Gastrocnemius medialis (tissue), 4 donors: Measurements from ENCODE around the gene DUSP18.

Source experiments
- POLR2A ChIP-seq, 2 donors: fragments of 450-650 bp; IDR thresholded peaks; one replicate each; pipeline ENCODE4 v1.6.1; 2017; ENCODE audit warnings: antibody characterized with exemption in 2 of 2, mild to moderate bottlenecking in 2 of 2, moderate library complexity in 2 of 2
- TF ChIP-seq, protein P1 (sequence below), 5 experiments: fragments of 450-650 bp in 3 of 5; fragments of 200-600 bp in 2 of 5; sonication (generic) in 2 of 5; IDR thresholded peaks in 4 of 5; conservative IDR thresholded peaks in 1 of 5; 1 replicate in 4 of 5; 2 replicates in 1 of 5; pipeline ENCODE4 v1.5.1; 2016 to 2019; ENCODE audit warnings: antibody characterized with exemption in 5 of 5, mild to moderate bottlenecking in 3 of 5, moderate library complexity in 3 of 5

DNA sequence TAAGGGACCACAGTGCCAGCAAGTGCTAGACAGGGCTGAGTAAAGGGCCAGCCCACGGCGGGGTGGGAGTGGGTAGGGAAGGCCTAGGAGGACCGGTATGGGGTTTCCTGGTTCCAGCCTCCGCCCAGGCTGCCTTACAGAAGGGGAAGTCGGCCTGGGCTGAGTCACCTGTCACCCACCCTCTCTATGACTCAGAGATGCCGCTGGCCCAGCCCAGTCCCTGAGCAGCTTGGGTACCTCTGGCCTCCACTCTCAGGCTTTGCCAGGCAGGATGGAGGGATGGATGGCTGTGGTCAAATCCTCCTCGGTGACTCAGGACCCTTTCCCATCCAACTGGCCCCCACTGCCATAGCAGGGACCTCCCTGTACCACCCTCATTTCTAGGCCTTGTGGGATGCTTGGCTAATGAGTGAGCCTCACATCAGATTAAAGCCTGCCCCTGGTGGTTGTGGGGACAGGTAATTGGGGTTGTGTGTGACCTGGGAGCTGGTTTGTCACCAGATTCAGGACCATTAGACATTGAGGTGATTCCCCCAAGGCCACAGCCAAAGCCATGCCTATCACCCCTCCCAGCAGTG, 18.2 kb downstream of the DUSP18 start:
- TF ChIP-seq, protein P1, sequence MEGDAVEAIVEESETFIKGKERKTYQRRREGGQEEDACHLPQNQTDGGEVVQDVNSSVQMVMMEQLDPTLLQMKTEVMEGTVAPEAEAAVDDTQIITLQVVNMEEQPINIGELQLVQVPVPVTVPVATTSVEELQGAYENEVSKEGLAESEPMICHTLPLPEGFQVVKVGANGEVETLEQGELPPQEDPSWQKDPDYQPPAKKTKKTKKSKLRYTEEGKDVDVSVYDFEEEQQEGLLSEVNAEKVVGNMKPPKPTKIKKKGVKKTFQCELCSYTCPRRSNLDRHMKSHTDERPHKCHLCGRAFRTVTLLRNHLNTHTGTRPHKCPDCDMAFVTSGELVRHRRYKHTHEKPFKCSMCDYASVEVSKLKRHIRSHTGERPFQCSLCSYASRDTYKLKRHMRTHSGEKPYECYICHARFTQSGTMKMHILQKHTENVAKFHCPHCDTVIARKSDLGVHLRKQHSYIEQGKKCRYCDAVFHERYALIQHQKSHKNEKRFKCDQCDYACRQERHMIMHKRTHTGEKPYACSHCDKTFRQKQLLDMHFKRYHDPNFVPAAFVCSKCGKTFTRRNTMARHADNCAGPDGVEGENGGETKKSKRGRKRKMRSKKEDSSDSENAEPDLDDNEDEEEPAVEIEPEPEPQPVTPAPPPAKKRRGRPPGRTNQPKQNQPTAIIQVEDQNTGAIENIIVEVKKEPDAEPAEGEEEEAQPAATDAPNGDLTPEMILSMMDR (IDR thresholded peaks at IDR 0.05 in 4 of 5, conservative IDR thresholded peaks at IDR 0.05 in 1 of 5) = no peak
- TF ChIP-seq POLR2A (IDR thresholded peaks at IDR 0.05) = no peak
